Breast epithelium (tissue), 4 donors: ENCODE measurements around the gene MBOAT1. TPM values are rescaled to one million over a fixed set of nuclear protein-coding genes. Genes with fewer than 3 reads are reported as not detected.

Experiments used
- DNase-seq, 2 donors: peaks; one replicate each; pipeline ENCODE4 v3.0.0-alpha.2; 2019; ENCODE audit warnings: low spot score in 2 of 2
- H3K27ac ChIP-seq, 2 donors: fragments of 200-600 bp; sonication (generic) in 1 of 2; one replicate each; pipeline ENCODE4 v1.5.1; 2016 to 2019; ENCODE audit warnings: mild to moderate bottlenecking in 1 of 2
- H3K27me3 ChIP-seq, 2 donors: fragments of 200-600 bp; sonication (generic) in 1 of 2; one replicate each; pipeline versions ENCODE4 v1.5.1 to v1.6.0; 2017 to 2019; ENCODE audit warnings: control low read depth in 1 of 2, mild to moderate bottlenecking in 1 of 2
- H3K36me3 ChIP-seq: fragments of 200-600 bp; one replicate; pipeline ENCODE4 v1.5.1; 2019
- H3K4me1 ChIP-seq, 2 donors: fragments of 200-600 bp; sonication (generic); one replicate each; pipeline ENCODE4 v1.5.1; 2016 to 2019; ENCODE audit warnings: control low read depth in 1 of 2
- H3K4me3 ChIP-seq, 3 donors: fragments of 200-600 bp; sonication (generic); 1 replicate in 2 of 3; 2 replicates in 1 of 3; pipeline ENCODE4 v1.5.1; 2016 to 2019; ENCODE audit warnings: mild to moderate bottlenecking in 3 of 3, moderate library complexity in 2 of 3
- H3K9me3 ChIP-seq, 2 donors: fragments of 200-600 bp; sonication (generic) in 1 of 2; one replicate each; pipeline ENCODE4 v1.5.1; 2016 to 2019; ENCODE audit warnings: control low read depth in 1 of 2
- POLR2A ChIP-seq: fragments of 450-650 bp; IDR thresholded peaks from one replicate; pipeline ENCODE4 v1.6.1; 2016; ENCODE audit warnings: antibody characterized with exemption, mild to moderate bottlenecking, moderate library complexity
- POLR2AphosphoS5 ChIP-seq, 3 donors: sonication (generic); formaldehyde crosslinking; IDR thresholded peaks; one replicate each; pipeline ENCODE4 v1.6.1; 2017; ENCODE audit warnings: antibody characterized with exemption in 3 of 3
- intact Hi-C: fragments of 100-400 bp; cut with DNase I; formaldehyde crosslinking; loops from one replicate; pipeline ENCODE4 v1.15.1; 2023; ENCODE audit warnings: low total_unique reads
- total RNA-seq, 3 donors: library from RNA; depleted of rRNA; stranded (reverse); fragments of >200 nt; gene quantifications; one replicate each; pipeline ENCODE4 v1.1.0, GENCODE V29; 2016
- TF ChIP-seq, protein P1 (sequence below), 3 donors: fragments of 450-650 bp; IDR thresholded peaks; one replicate each; pipeline ENCODE4 v1.5.1; 2016 to 2017; ENCODE audit warnings: antibody characterized with exemption in 3 of 3, mild to moderate bottlenecking in 3 of 3, moderate library complexity in 3 of 3

MBOAT1 gene
- total RNA-seq, 3 donors from 2014 or later: 10.9 to 38.6 (median 26.2) TPM

DNA sequence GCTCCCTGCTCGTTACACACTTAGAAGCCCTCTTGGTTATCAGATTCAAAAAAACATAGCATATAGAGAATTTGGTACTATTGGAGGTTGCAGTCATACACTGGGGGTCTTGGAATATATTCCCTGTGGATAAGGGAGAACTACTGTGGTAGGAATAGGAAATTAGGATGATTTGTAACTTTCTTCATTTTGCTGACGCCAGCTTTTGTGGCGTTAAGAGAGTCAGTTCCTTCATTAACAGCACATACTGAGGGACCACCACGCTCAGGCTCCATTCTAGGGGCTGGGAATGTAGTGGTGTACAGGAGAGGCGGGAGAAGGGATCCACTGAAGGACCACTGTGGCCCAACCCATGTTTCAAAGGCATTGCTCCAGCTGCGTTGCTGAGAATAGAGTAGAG is 140.3 kb downstream of the MBOAT1 start:
- H3K4me3 ChIP-seq: no peak overlapping the region
- no peaks in the 10 kb centered on the region for H3K27me3 ChIP-seq
- H3K27ac ChIP-seq: no peak overlapping the region
- DNase-seq: no peak
- intact Hi-C loops: no loop called here
- H3K36me3 ChIP-seq: no peaks in the 10 kb centered on the region
- no peaks in the 10 kb centered on the region for H3K4me1 ChIP-seq
- TF ChIP-seq POLR2A: no peak
- TF ChIP-seq POLR2AphosphoS5 (IDR thresholded peaks at IDR 0.05): no peak
- H3K9me3 ChIP-seq: peaks cover 4 to 24% of the 10 kb centered on the region in 2 donors

DNA sequence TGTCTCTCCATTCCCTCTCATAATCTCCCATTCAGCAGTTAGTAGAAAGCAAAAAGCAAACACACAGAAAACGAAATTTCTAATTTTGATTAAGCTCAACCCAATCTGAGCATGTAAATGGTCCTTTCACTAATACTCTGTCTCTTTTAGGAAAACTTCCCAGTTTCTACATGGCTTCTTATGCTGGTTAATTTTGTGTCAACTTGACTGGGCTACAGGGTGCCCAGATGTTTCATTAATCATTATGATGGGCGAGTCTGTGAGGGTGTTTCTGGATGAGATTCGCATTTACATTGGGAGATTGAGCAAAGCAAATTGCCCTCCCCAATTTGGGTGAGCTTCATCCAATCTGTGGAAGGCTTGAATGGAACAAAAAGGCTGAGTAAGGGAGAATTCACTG is 142.2 kb downstream of the MBOAT1 start:
- H3K27me3 ChIP-seq: no peaks in the 10 kb centered on the region
- H3K36me3 ChIP-seq: no peaks in the 10 kb centered on the region
- no peak overlapping the region for H3K27ac ChIP-seq
- peaks cover 4 to 8% of the 10 kb centered on the region in 2 donors for H3K9me3 ChIP-seq
- intact Hi-C loops: no loop called here
- TF ChIP-seq POLR2A (no peak), POLR2AphosphoS5 (IDR thresholded peaks at IDR 0.05) (no peak)
- TF ChIP-seq, protein P1, sequence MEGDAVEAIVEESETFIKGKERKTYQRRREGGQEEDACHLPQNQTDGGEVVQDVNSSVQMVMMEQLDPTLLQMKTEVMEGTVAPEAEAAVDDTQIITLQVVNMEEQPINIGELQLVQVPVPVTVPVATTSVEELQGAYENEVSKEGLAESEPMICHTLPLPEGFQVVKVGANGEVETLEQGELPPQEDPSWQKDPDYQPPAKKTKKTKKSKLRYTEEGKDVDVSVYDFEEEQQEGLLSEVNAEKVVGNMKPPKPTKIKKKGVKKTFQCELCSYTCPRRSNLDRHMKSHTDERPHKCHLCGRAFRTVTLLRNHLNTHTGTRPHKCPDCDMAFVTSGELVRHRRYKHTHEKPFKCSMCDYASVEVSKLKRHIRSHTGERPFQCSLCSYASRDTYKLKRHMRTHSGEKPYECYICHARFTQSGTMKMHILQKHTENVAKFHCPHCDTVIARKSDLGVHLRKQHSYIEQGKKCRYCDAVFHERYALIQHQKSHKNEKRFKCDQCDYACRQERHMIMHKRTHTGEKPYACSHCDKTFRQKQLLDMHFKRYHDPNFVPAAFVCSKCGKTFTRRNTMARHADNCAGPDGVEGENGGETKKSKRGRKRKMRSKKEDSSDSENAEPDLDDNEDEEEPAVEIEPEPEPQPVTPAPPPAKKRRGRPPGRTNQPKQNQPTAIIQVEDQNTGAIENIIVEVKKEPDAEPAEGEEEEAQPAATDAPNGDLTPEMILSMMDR (IDR thresholded peaks at IDR 0.05): no peak
- DNase-seq: no peak
- H3K4me1 ChIP-seq: no peaks in the 10 kb centered on the region
- H3K4me3 ChIP-seq: no peak overlapping the region

DNA sequence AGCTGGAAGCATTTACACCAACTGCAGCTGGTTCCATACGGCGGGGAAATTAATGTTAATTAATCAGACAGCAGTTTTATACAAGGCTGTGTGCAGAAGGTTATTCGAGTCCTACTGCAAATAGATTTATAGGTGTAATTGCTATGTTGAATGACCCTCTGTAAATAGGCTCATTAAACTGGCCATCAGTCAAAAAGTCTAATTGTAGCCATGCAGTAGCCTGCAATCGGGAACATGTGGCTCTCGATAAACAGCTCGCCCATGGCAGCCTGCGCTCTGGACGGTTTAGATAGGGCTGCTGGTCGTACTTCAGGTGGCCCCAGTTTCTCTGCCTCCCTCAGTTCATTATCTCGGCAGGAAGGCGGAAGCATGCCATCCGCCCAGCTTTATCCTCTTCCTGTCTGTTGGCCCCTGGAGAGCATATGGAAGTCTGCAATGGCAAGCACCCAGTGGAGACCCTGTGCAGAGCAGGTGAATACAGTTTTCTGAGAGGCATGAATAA is 143.2 kb downstream of the MBOAT1 start:
- Histone ChIP-seq H3K27me3 (no peaks in the 10 kb centered on the region), H3K4me1 (no peaks in the 10 kb centered on the region), H3K9me3 (peaks cover 4 to 8% of the 10 kb centered on the region in 2 donors), H3K4me3 (no peak overlapping the region), H3K27ac (no peak overlapping the region), H3K36me3 (no peaks in the 10 kb centered on the region)
- no peak for DNase-seq
- intact Hi-C loops: no loop called here
- TF ChIP-seq POLR2AphosphoS5 (IDR thresholded peaks at IDR 0.05) (no peak), POLR2A (no peak)
- TF ChIP-seq, protein P1 (IDR thresholded peaks at IDR 0.05): no peak

DNA sequence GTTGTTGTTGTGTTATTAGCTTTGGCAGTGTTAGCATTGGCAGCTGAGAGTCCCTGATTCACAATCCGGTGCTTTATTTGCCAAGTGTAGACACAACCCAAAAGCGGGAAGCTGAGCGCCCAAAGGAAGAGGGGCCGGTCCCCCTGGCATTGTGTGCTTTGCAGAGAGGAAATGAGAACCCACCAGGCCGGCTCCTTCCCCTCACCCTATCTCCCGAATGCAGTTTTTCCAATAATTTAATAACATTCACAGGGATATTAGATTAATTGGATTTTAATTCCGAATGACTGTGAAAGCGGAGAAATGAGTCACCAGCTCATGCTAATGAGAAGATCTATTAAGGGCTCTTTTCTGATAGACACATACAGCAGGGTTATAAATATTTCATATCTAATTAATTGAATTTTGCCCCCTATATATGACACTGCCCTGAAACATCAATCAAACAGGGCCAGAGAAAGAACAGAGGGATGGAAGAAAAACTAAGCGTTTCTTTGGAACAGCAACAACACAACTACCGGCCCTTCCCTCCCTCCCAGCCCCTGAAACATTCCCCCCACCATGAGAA is 143.8 kb downstream of the MBOAT1 start:
- Histone ChIP-seq H3K27me3 (no peaks in the 10 kb centered on the region), H3K27ac (no peak overlapping the region), H3K4me3 (no peak overlapping the region), H3K9me3 (peaks cover 4 to 8% of the 10 kb centered on the region in 2 donors), H3K4me1 (no peaks in the 10 kb centered on the region), H3K36me3 (no peaks in the 10 kb centered on the region)
- intact Hi-C loops: no loop called here
- TF ChIP-seq POLR2AphosphoS5 (IDR thresholded peaks at IDR 0.05): no peak
- no peak for TF ChIP-seq POLR2A
- TF ChIP-seq, protein P1 (IDR thresholded peaks at IDR 0.05): no peak
- DNase-seq: no peak

DNA sequence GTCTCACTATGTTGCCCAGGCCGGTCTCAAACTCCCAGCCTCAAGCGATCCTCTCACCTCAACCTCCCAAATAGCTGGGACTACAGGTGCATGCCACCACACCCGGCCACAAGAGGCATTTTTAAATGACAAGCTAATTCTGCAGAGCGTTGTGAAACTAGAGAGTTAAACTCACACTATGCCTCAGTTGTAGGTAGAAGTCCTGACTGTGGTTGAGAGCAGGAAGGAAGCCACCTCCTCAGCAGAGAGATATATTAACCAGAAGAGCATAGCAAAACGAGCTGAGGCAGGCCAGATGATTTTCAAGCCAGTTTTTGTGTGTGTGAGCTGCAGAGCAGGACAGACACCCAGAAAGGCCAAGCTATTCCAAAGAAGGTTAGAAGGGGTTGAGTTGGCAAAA is 150.3 kb downstream of the MBOAT1 start:
- H3K9me3 ChIP-seq: no peaks in the 10 kb centered on the region
- H3K4me1 ChIP-seq: no peaks in the 10 kb centered on the region
- no peak overlapping the region for H3K4me3 ChIP-seq
- no peak overlapping the region for H3K27ac ChIP-seq
- no peak for DNase-seq
- H3K36me3 ChIP-seq: no peaks in the 10 kb centered on the region
- TF ChIP-seq POLR2A: no peak
- no peak for TF ChIP-seq POLR2AphosphoS5 (IDR thresholded peaks at IDR 0.05)
- TF ChIP-seq, protein P1 (IDR thresholded peaks at IDR 0.05): no peak
- H3K27me3 ChIP-seq: no peaks in the 10 kb centered on the region
- intact Hi-C loops: no loop called here
